Measurements from ENCODE around the gene FAM107B.

GRCh38 chr10:14601326-14601725, 173.4 kb downstream of the FAM107B start:
- no peak for TF ChIP-seq POLR2A (IDR thresholded peaks at IDR 0.05)
- no peak for TF ChIP-seq EP300 (IDR thresholded peaks at IDR 0.05)
- TF ChIP-seq CTCF (IDR thresholded peaks at IDR 0.05) = no peak

All from gastroesophageal sphincter (tissue), 3 donors.